Measurements from ENCODE around the gene LRMDA. TPM values are rescaled to one million over a fixed set of nuclear protein-coding genes. Genes with fewer than 3 reads are reported as not detected.

LRMDA gene
- total and polyA plus RNA-seq, 2 of the 4 experiments (the other 2 are of a cell fraction): 0.07 TPM; not detected in 1

DNA sequence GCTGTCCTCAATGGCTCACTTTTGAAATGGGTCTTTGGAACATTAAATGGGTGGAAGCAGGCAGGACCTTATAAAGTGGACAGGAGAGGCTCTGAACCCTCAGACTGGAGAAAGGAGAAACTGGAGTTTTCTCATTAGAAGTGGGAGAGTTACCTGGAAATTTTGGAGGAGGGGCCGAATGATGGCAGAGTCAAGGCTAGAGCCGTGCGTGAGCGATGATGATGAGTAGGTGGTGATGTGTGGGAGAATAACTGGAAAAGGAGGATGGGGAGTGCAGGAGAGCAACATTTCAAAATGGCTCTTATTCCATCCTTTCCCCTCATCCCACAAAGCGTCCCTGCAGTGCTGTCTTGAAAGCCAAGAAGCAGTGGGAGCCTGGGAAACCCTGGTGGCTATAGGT, 274.0 kb downstream of the LRMDA start:
- no peak overlapping the region for H4K5ac ChIP-seq (ENCODE audit: low read depth, low read length)
- no peak overlapping the region for H3K4me2 ChIP-seq (ENCODE audit: low read depth, low read length)
- H4K91ac ChIP-seq (ENCODE audit: insufficient read depth, low read depth, low read length): no peak overlapping the region
- no TSS peak for BruUV-seq (replicated peaks)
- H2BK15ac ChIP-seq (ENCODE audit: low read depth, low read length): no peak overlapping the region
- no peak overlapping the region for H3K56ac ChIP-seq (ENCODE audit: extremely low read depth, insufficient read depth, low read length)
- no peak overlapping the region for H2BK20ac ChIP-seq (ENCODE audit: low read depth, low read length)
- no peaks in the 10 kb centered on the region for H3K79me1 ChIP-seq (ENCODE audit: low read depth in 1 of 2, low read length in 2 of 2)
- POLR2A ChIA-PET (ENCODE audit: unreplicated experiment): no interaction called here
- no peak overlapping the region for H3K4me3 ChIP-seq (ENCODE audit: insufficient read depth, low read depth, low read length)
- no peak overlapping the region for H3K14ac ChIP-seq (replicated peaks; ENCODE audit: low read depth, low read length)
- no peak overlapping the region for H2BK5ac ChIP-seq (ENCODE audit: low read depth, low read length, poor library complexity, severe bottlenecking)
- H3K27ac ChIP-seq (ENCODE audit: insufficient read depth, low read length): no peak overlapping the region
- no peak overlapping the region for H2BK120ac ChIP-seq (ENCODE audit: low read depth, low read length)
- WGBS, 2 experiments (ENCODE audit: extremely low coverage in 2 of 2, insufficient read length in 1 of 2): 100% methylated on average over 1 of the region's 5 CpGs; no CpG with 5 or more reads in 1 of the 2 experiments
- H3K36me3 ChIP-seq (ENCODE audit: control insufficient read depth, insufficient read depth, low read length): no peaks in the 10 kb centered on the region
- in situ Hi-C loops (cut with MboI; ENCODE audit: low sequenced_read_pairs): no loop called here
- H2AK5ac ChIP-seq (ENCODE audit: low read depth, low read length): no peak overlapping the region
- H3K9me1 ChIP-seq (ENCODE audit: insufficient read depth, low read length): no peaks in the 10 kb centered on the region
- no peak overlapping the region for H3K18ac ChIP-seq (ENCODE audit: low read depth, low read length)
- peaks cover 3% of the 10 kb centered on the region; the same call in 1 of the 2 replicates for H3K27me3 ChIP-seq (ENCODE audit: control insufficient read depth, insufficient read depth, low read length)
- no peak for DNase-seq
- CTCF ChIA-PET: no interaction called here
- intact Hi-C loops (cut with micrococcal nuclease): no loop called here
- no peak overlapping the region for H4K8ac ChIP-seq (ENCODE audit: low read depth in 2 of 2, low read length in 2 of 2)
- TF ChIP-seq FOS (IDR thresholded peaks at IDR 0.05; ENCODE audit: low read depth, low read length) (no peak), RCOR1 (IDR thresholded peaks at IDR 0.05; ENCODE audit: insufficient replicate concordance, low read length) (no peak), SMC3 (IDR thresholded peaks at IDR 0.05; ENCODE audit: low read depth, low read length) (no peak), CEBPB (IDR thresholded peaks at IDR 0.05; ENCODE audit: low read depth, low read length) (no peak), MAFK (IDR thresholded peaks at IDR 0.05; ENCODE audit: low read depth, low read length) (no peak), CHD1 (IDR thresholded peaks at IDR 0.05; ENCODE audit: low read depth, low read length) (no peak), RAD21 (IDR thresholded peaks at IDR 0.05; ENCODE audit: low read length) (no peak), NFE2L2 (IDR thresholded peaks at IDR 0.05; ENCODE audit: low read depth, low read length) (no peak), MAZ (IDR thresholded peaks at IDR 0.05; ENCODE audit: borderline replicate concordance, low read depth, low read length) (no peak), RFX5 (IDR thresholded peaks at IDR 0.05; ENCODE audit: low read depth, low read length) (no peak), POLR2A (IDR thresholded peaks at IDR 0.05; ENCODE audit: low read depth, low read length) (no peak), BHLHE40 (IDR thresholded peaks at IDR 0.05; ENCODE audit: low read depth, low read length) (no peak), MXI1 (IDR thresholded peaks at IDR 0.05; ENCODE audit: borderline replicate concordance, low read depth, low read length) (no peak)
- TF ChIP-seq, protein P1, sequence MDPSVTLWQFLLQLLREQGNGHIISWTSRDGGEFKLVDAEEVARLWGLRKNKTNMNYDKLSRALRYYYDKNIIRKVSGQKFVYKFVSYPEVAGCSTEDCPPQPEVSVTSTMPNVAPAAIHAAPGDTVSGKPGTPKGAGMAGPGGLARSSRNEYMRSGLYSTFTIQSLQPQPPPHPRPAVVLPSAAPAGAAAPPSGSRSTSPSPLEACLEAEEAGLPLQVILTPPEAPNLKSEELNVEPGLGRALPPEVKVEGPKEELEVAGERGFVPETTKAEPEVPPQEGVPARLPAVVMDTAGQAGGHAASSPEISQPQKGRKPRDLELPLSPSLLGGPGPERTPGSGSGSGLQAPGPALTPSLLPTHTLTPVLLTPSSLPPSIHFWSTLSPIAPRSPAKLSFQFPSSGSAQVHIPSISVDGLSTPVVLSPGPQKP (IDR thresholded peaks at IDR 0.05; ENCODE audit: borderline replicate concordance, low read depth, low read length): no peak
- TF ChIP-seq, protein P2, sequence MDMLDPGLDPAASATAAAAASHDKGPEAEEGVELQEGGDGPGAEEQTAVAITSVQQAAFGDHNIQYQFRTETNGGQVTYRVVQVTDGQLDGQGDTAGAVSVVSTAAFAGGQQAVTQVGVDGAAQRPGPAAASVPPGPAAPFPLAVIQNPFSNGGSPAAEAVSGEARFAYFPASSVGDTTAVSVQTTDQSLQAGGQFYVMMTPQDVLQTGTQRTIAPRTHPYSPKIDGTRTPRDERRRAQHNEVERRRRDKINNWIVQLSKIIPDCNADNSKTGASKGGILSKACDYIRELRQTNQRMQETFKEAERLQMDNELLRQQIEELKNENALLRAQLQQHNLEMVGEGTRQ (IDR thresholded peaks at IDR 0.05; ENCODE audit: low read depth, low read length): no peak
- TF ChIP-seq, protein P3, sequence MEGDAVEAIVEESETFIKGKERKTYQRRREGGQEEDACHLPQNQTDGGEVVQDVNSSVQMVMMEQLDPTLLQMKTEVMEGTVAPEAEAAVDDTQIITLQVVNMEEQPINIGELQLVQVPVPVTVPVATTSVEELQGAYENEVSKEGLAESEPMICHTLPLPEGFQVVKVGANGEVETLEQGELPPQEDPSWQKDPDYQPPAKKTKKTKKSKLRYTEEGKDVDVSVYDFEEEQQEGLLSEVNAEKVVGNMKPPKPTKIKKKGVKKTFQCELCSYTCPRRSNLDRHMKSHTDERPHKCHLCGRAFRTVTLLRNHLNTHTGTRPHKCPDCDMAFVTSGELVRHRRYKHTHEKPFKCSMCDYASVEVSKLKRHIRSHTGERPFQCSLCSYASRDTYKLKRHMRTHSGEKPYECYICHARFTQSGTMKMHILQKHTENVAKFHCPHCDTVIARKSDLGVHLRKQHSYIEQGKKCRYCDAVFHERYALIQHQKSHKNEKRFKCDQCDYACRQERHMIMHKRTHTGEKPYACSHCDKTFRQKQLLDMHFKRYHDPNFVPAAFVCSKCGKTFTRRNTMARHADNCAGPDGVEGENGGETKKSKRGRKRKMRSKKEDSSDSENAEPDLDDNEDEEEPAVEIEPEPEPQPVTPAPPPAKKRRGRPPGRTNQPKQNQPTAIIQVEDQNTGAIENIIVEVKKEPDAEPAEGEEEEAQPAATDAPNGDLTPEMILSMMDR (conservative IDR thresholded peaks at IDR 0.05; ENCODE audit: low read depth, low read length): no peak
- no peaks in the 10 kb centered on the region for H3K9me3 ChIP-seq (ENCODE audit: control insufficient read depth, insufficient read depth, low read length)
- dilution Hi-C loops (cut with HindIII; ENCODE audit: low sequenced_read_pairs, unreplicated experiment): no loop called here
- H3K9ac ChIP-seq (ENCODE audit: low read depth, low read length): no peak overlapping the region
- H4K20me1 ChIP-seq (ENCODE audit: insufficient read depth, low read length): no peaks in the 10 kb centered on the region
- H3K23ac ChIP-seq (ENCODE audit: low read depth, low read length): no peak overlapping the region
- no peak overlapping the region for H3K4ac ChIP-seq (ENCODE audit: low read depth, low read length)
- H3K4me1 ChIP-seq (ENCODE audit: control insufficient read depth, insufficient read depth, low read length): no peaks in the 10 kb centered on the region
- no peak for ATAC-seq (ENCODE audit: low read depth)
- no peak overlapping the region for H2AK9ac ChIP-seq (replicated peaks; ENCODE audit: low read depth, low read length, poor library complexity)
- no peak overlapping the region for H2AFZ ChIP-seq (replicated peaks; ENCODE audit: low read length, poor library complexity)

Data from IMR-90 (cell line).